Epithelial cell of proximal tubule (primary cell): Measurements from ENCODE around the gene TRAP1. TPM values are rescaled to one million over a fixed set of nuclear protein-coding genes. Genes with fewer than 3 reads are reported as not detected.

Source experiments
- DNase-seq: peaks from one replicate; pipeline ENCODE4 v3.0.0-alpha.2; 2011; ENCODE audit warnings: low read depth
- H3K4me3 ChIP-seq: 2 replicates; pipeline ENCODE4 v1.5.1; 2011; ENCODE audit warnings: low read depth, mild to moderate bottlenecking, low read length
- total RNA-seq: library from RNA; depleted of rRNA; stranded (reverse); fragments of >200 nt; gene quantifications from 2 replicates; pipeline ENCODE4 v1.2.3, GENCODE V29; 2015
- TF ChIP-seq, protein P1 (sequence below): conservative IDR thresholded peaks from 2 replicates; pipeline ENCODE4 v1.5.1; 2012; ENCODE audit warnings: low read depth, mild to moderate bottlenecking, low read length

The TRAP1 gene
- total RNA-seq, 1 donor from 2014 or later, result 143 TPM

DNA sequence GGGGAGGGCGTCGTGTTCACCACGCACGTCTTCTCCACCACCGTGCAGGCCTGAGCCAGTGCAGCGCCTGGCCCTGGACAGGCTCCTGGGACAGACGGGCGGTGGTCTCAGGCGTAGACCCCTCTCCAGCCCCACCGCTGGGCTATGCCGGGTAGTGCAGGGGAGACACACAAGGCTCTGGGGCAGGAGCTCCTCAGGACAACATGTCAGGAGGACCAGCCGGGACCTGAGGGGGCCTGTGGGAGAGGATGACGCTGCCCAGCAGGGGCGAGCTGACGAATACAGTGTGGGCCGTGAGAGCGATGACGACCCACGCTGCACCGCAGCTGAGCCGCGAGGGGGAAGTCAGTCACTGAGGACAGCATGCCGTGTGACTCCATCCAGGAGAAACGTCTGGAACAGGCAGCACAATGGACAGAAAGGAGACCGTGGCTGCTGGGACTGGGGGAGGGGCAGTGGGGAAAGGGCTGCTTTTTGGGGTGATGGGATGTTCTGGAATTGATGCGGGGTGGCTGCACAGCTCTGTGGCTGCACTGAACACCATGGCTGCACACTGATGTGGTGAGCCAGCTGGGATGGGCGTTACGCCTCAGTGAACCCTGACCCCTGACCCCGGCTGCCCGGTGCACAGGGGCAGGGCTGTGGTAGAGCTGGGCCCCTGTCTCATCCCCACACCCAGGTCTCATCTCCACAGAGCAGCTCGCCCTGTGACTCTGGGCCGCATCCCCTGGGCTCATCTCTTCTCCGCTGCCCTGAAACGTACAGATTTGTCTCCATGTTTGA lies 42.6 kb downstream of the TRAP1 start:
- no peak for DNase-seq
- H3K4me3 ChIP-seq, result no peak overlapping the region
- TF ChIP-seq, protein P1, sequence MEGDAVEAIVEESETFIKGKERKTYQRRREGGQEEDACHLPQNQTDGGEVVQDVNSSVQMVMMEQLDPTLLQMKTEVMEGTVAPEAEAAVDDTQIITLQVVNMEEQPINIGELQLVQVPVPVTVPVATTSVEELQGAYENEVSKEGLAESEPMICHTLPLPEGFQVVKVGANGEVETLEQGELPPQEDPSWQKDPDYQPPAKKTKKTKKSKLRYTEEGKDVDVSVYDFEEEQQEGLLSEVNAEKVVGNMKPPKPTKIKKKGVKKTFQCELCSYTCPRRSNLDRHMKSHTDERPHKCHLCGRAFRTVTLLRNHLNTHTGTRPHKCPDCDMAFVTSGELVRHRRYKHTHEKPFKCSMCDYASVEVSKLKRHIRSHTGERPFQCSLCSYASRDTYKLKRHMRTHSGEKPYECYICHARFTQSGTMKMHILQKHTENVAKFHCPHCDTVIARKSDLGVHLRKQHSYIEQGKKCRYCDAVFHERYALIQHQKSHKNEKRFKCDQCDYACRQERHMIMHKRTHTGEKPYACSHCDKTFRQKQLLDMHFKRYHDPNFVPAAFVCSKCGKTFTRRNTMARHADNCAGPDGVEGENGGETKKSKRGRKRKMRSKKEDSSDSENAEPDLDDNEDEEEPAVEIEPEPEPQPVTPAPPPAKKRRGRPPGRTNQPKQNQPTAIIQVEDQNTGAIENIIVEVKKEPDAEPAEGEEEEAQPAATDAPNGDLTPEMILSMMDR, result no peak

DNA sequence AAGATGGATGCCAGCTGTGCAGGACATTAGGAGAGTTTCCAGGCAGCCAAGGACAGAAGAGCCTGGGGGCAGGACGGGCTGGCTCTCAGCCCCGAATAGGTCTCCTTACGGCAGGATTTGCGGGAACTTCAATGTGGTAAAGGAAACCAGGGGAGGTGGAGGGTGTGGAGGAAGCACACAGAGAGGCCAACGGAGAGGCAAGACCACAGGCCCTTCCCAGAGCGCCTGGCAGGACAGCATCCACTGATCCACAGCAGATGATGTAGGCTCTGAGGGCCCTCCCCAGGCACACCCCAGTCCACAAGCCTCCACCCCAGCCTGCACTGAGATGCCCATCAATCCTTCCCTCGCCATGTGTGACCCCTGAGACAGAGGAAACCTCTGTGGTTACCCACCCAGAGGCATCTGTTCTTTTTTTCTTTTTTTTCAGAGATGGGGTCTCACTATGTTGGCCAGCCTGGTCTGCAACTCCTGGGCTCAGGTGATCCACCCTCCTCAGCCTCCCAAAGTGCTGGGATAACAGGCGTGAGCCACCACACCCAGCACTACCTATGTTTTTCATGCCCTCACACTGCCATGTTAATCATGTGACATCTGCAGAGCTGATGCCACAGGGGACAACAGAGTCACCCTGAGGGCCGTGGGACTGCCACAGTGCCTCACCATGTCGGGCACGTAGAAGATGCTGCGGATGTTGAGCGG lies 43.5 kb downstream of the TRAP1 start:
- TF ChIP-seq, protein P1, result no peak
- H3K4me3 ChIP-seq, result no peak overlapping the region
- DNase-seq, result no peak

DNA sequence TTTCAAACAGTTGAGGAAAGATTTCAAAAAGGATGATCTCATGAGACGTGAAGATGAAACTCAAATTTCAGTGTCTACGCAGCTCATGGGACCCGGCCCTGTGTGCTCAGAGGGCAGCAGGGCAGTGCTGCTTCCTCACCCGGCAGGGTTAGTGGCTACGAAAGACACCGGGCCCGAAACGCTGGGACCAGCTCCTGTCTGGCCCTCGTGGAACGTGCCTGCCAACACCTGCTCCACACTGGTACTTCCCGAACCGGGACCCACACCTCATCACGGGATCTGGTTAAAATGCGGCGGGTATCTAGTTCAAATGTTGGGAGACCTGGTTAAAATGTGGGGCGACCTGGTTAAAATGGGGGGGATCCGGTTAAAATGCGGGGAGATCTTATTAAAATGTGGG lies 44.1 kb downstream of the TRAP1 start:
- DNase-seq, result no peak
- TF ChIP-seq, protein P1, result no peak
- H3K4me3 ChIP-seq, result no peak overlapping the region

DNA sequence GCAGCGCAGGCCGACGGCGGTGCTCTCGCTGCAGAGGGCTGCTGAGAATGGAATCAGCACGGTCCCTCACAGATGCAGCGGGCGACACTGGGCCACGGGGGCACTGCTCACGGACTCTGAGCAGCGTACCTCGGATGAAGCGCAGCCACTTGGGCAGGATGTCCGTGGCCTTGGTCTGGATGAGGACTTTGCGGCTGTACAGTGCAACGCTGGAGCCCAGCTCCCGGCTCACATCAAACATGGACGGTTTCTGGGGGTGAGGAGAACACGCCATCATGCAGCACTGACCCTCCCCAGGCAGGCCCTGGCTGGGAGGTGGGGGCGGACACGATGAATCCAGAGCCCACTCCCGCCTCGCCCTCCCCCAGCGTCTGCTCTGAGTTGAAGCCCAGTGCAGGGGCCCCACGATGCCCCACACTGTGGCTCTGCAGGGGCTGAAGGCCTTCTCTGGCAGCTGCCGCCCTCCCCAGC lies 44.7 kb downstream of the TRAP1 start:
- DNase-seq, result no peak
- H3K4me3 ChIP-seq, result no peak overlapping the region
- TF ChIP-seq, protein P1, result no peak

DNA sequence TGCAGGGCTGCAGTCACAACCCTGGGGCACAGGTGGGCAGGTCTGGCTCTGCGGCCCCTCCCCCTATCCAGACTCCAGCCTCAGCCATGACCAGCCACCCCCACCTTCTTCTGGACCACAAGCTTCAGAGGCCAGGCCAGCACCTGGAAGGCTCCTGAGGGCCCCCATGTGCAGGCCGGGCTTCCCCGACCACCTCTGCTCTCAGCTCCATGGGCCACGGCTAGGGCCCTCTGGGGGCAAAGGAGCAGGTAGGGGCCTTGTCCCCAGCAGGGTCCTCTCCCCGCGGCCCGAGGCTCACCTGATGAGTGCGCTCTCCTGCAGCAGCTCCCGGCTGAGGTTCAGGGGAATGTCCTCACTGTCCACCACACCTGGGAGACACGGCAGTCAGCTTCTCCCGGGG lies 45.9 kb downstream of the TRAP1 start:
- TF ChIP-seq, protein P1, result no peak
- no peak for DNase-seq
- no peak overlapping the region for H3K4me3 ChIP-seq

DNA sequence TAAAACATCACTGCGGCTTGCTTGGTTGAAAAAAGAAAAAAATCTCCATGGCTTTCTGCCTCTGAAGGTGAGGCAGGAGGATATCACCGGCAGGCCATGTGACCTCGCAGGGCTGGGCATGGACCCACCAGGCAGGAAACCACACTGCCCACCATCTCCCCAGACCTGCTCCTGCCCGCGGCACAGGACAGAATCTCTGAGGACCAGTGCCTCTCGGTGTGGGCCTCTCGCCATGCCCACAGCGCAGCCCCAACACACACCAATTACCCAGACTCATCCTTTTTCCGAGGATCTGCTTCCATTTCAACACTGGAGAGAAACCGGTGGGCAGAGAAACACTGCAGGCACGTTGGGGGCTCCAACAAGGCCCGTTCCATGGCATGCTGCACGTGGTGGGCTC lies 46.6 kb downstream of the TRAP1 start:
- H3K4me3 ChIP-seq, result no peak overlapping the region
- TF ChIP-seq, protein P1, result no peak
- DNase-seq, result no peak

DNA sequence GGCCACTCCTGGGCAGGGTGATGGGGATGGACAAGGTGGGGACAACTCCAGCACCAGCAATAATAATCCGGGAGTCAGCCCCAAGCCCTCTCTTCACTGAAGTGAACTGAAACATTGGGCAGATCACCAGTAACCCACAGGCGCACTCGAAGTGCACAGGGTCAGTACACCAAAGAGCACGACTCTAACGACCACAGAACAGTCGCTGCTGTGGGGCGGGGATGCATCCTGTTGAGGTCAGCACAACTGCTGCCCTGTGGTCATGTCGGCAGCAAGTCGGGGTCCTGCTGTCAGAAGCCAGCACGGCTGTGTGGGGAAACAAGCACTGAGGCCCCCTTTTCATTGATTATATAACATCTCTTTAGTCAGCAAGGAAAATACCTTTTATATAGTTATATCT lies 48.2 kb downstream of the TRAP1 start:
- no peak for DNase-seq
- H3K4me3 ChIP-seq, result no peak overlapping the region
- TF ChIP-seq, protein P1, result no peak
